ENCODE results near the gene ASPSCR1.

The ASPSCR1 gene

GRCh38 chr17:82039695-82040299, 62.4 kb downstream of the ASPSCR1 start:
- no peak for DNase-seq (ENCODE audit: low read depth in 2 of 2)

DNA sequence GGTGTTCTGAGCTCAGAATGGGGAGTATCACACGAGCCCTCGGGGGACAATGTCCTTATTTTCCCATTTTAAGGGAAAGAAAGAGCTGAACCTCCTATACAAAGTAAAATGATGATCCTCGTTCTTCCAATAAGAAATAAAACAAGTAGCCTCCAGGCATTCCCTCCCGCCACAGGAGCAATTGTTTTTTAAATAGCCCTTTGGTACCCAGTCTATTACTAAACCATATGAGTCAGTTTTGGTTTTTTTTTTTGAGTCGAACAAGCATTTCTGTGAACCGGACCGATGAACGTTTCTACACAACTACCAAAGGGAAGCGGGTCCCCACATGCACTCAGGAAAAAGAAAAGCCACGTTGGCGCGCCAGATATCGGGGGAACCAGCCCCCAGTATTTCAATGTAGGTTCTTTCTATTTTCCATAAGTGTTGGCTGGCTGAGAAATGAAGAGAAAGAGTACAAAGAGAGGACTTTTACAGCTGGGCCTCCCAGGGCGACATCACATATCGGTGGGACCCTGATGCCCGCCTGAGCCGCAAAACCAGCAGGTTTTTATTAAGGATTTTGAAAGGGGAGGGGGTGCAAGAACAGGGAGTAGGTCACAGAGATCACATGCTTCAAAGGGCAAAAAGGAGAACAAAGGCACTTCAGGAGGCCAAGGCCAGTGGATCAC, 63.9 kb downstream of the ASPSCR1 start:
- no peak for DNase-seq (ENCODE audit: low read depth in 2 of 2)

DNA sequence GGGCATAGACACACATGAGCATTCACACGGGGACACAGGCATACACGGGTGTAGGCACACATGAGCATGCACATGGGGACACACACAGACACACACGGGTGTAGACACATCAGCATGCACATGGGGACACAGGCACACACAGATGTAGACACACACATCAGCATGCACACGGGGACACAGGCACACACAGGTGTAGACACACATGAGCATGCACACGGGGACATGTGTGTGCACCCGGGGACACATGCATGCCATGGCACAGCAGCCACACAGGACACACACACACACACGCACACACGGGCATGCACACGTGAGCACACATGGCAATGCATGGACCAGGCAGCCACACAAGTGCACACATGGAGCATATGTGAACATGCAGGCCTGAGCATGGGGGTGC, 65.2 kb downstream of the ASPSCR1 start:
- no peak for DNase-seq (ENCODE audit: low read depth in 2 of 2)

DNA sequence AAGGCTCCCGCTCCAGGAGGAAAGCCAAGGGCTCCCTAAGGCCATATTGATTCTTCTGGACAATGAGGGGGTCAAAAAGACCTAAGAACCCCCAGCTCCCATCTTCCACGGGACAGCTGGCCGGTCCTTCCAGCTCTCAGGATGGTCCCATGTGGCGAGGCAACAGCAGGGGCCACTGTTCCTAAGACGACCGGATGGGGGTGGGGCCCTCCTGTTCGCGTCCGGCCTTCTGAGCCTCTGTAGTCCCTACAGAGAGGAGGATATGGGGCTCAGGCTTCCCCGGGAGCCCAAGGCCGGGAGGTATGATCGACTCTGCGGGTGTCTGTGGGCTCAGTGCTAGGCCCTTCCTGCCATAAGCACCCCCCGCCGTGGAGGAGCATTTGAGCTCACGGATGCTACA, 66.1 kb downstream of the ASPSCR1 start:
- no peak for DNase-seq (ENCODE audit: low read depth in 2 of 2)

GRCh38 chr17:82045936-82046484, 68.6 kb downstream of the ASPSCR1 start:
- no peak for DNase-seq (ENCODE audit: low read depth in 2 of 2)

- DNase-seq (ENCODE audit: low read depth in 2 of 2), result no peak
Observed at GRCh38 chr17:82046903-82047302, 69.5 kb downstream of the ASPSCR1 start.

DNA sequence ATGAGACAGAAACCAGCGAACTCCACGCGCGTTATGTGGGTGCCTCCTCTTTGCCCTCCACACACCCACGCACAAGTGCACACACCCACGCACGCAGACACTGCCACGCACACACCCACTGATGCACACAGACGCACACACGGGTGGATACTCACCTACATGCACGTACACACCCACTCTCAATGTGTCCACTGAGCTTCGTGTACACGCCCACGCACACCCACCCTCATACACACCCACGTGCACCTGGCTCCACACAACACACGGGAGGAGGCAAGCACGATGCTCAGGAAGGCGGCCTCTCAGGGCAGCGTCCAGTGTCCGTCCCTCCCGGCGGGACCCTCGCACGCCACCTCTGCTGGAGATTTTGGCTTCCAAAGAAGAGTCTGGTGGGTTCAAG, 70.0 kb downstream of the ASPSCR1 start:
- no peak for DNase-seq (ENCODE audit: low read depth in 2 of 2)

DNA sequence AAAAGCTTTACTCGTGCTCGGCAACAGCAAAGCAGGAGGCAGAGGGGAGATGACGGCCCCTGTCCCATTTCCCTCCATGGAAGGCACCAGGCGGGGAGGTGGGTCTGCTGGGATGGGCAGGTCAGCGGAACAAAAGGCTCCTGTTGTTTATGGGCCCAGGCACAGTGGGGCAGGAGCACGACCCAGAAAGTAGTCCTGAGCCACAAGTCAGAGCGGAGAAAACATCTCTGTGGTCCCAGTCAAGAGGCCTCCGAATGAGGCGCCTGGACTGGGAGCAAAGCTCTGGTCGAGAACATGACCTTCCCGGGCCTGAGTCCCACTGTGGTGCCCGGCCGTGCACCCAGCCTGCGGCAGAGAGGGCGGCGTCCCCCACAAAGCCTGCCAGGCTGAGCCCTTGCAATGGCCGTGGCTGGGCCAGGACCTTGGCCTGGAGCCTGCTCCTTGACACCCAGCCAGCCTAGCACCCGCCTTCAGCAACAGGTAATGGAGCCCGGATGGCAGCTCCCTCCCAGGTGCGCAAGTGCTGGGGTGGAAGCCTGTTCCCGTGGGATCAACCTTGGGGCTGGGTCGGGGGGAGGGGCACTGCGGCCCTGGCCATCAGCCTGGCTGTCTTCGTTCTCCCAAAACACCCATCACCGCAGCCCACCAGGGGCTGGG, 70.6 kb downstream of the ASPSCR1 start:
- no peak for DNase-seq (ENCODE audit: low read depth in 2 of 2)

DNA sequence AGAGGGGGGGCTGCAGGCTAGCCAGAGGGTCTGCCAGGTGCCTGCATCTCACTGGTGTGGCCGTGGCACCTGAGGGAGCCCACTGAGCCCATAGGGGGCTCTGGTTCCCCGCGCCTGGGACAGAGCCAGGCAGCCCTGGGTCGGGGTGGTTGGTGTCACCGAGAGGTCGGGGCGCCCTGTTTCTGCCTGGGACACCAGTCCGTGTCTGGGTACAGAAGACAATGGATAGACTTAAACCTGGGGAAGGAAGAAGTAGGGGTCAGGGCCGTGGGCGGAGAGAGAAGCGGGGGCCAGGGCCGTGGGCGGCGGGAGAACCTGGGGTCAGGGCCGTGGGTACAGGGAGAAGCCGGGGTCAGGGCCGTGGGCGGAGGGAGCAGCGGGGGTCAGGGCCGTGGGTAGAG, 71.1 kb downstream of the ASPSCR1 start:
- DNase-seq (ENCODE audit: low read depth in 2 of 2), result no peak

- no peak for DNase-seq (ENCODE audit: low read depth in 2 of 2)
Observed at GRCh38 chr17:82049106-82049505, 71.7 kb downstream of the ASPSCR1 start.

GRCh38 chr17:82049521-82049971, 72.1 kb downstream of the ASPSCR1 start:
- DNase-seq (ENCODE audit: low read depth in 2 of 2), result no peak

DNA sequence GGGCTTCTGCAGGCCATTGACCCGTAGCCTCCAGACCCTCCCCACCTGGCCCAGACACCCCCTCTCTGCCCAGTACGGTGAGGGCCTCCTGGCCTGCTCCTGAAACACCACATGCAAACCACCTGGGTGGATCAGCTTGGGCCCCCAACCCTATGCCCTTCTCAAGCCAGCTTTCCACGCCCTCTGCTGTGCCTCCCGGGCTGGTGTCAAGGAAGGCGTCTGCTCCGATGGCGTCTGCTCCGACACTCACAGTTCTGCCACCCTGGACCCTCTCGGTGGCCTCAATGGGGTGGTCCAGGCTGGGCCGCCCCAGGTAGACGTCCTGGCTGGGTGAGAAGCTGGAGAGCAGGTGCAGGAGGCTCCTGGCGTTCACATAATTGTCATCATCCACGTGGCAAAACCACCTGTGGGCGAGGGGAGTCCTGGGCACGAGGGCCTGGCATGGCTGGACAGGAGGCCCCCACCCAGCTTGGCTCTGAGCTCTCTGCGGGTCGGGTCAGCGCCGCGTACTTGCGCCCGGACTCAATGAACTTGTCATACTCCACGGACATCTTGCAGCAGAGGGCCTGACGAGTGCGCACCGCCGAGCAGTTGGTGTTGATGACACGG, 72.8 kb downstream of the ASPSCR1 start:
- DNase-seq (ENCODE audit: low read depth in 2 of 2), result no peak

- no peak for DNase-seq (ENCODE audit: low read depth in 2 of 2)
Observed at GRCh38 chr17:82050761-82051641, 73.6 kb downstream of the ASPSCR1 start.

DNA sequence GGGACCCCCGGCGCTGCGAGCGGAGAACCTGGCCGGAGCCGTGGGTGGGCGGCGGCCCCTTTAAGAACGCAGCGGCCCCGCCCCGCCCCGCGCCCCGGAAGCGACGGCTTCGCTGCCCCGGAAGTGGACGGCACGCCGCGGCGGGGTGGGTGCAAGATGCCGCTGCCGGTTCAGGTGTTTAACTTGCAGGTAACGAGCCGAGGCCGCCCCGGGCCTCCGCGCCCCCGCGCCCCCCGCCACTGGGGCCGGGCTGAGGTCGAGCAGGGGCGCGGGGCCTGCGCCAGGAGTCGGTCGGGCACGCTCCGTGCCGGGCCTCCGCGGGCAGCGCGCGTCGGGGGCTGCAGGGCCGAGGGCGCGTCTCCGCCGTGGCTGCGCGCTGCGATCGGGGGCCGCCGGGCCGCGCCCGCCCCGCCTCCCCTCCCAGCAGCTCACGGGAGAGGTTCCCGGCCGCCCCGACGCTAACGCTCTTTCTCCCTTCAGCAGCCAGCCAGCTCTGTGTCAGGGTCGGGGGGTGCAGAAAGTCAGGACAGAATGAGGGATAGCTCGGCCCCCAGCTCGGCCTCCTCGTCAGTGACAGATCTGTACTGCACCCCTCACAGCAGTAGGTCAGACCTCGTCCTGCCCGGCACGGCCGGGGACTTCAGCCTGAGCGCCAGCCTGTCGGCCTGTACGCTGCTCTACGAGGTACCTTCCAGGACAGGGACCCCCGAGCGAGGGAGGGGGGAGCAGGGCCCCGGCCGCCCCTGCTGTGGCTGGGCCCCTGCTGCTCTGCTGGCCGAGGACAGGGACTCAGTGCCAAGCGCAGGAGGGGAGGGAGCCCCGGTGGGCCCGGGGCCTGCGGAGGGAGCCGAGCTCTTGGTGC, 74.6 kb downstream of the ASPSCR1 start, which contains the start of the genes GPS1 and RFNG:
Gene GPS1 (plus strand): TSS at position 123 of the 862 bp plus-strand sequence. CDS start 34 bp downstream, at position 157.
Gene RFNG (minus strand): TSS at position 36 of the 862 bp plus-strand sequence. CDS start 45 bp downstream, outside the sequence.
- peak; percentile 58 to 68 for DNase-seq (ENCODE audit: low read depth in 2 of 2)

- no peak for DNase-seq (ENCODE audit: low read depth in 2 of 2)
Observed at GRCh38 chr17:82052638-82053059, 75.2 kb downstream of the ASPSCR1 start.

- DNase-seq (ENCODE audit: low read depth in 2 of 2), result no peak
Observed at GRCh38 chr17:82053130-82053529, 75.7 kb downstream of the ASPSCR1 start.

- DNase-seq (ENCODE audit: low read depth in 2 of 2), result no peak
Observed at GRCh38 chr17:82053556-82054263, 76.3 kb downstream of the ASPSCR1 start.

DNA sequence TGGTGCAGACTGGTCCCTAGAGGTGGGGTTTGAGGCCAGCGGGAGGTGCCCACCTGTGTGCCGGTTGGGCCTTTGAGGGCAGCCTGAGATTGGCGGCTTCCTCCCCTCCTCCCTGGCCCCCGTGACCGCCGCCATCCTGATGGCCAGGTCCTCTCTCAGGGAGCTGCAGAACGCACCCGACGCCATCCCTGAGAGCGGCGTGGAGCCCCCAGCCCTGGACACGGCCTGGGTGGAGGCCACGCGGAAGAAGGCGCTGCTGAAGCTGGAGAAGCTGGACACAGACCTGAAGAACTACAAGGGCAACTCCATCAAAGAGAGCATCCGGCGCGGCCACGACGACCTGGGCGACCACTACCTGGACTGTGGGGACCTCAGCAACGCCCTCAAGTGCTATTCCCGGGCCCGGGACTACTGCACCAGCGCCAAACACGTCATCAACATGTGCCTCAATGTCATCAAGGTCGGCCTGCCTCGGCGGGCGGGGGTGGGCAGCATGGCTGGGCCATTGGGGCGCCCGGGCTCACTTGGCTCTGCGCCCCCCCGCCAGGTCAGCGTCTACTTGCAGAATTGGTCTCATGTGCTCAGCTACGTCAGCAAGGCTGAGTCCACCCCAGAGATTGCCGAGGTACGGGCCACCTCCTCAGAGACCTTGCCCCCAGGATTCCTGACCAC, 77.1 kb downstream of the ASPSCR1 start:
- no peak for DNase-seq (ENCODE audit: low read depth in 2 of 2)

Data from activated CD8-positive, alpha-beta memory T cell treated with anti-CD3 and anti-CD28 coated beads for 4 hours (primary cell).